Body of pancreas (tissue), 4 donors: ENCODE results near the gene SYMPK.

Experiments used
- POLR2A ChIP-seq, 3 donors: fragments of 450-650 bp; IDR thresholded peaks; one replicate each; pipeline ENCODE4 v1.6.1; 2016; ENCODE audit warnings: antibody characterized with exemption in 3 of 3, mild to moderate bottlenecking in 2 of 3
- TF ChIP-seq, protein P1 (sequence below), 7 experiments: fragments of 450-650 bp in 4 of 7; fragments of 200-600 bp in 3 of 7; sonication (generic) in 3 of 7; IDR thresholded peaks; one replicate each; pipeline ENCODE4 v1.5.1; 2016 to 2019; ENCODE audit warnings: antibody characterized with exemption in 7 of 7

DNA sequence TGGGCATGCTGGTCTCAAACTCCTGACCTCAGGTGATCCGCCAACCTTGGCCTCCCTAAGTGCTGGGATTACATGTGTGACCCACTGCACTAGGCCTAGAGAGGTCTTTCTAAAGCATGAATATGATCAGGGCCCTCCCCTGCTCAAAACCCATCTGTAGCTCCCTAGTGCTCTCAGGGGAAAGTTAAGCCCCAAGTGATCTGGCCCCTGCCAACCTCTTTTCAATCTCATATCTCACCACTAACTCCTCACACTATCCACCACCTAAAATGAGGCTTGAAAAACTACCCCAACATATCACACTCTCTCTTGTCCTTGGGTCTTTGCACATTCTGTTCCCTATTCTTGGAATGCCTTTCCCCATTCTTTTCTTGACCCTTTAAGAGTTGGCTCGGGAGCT is 68.3 kb downstream of the SYMPK start:
- TF ChIP-seq, protein P1, sequence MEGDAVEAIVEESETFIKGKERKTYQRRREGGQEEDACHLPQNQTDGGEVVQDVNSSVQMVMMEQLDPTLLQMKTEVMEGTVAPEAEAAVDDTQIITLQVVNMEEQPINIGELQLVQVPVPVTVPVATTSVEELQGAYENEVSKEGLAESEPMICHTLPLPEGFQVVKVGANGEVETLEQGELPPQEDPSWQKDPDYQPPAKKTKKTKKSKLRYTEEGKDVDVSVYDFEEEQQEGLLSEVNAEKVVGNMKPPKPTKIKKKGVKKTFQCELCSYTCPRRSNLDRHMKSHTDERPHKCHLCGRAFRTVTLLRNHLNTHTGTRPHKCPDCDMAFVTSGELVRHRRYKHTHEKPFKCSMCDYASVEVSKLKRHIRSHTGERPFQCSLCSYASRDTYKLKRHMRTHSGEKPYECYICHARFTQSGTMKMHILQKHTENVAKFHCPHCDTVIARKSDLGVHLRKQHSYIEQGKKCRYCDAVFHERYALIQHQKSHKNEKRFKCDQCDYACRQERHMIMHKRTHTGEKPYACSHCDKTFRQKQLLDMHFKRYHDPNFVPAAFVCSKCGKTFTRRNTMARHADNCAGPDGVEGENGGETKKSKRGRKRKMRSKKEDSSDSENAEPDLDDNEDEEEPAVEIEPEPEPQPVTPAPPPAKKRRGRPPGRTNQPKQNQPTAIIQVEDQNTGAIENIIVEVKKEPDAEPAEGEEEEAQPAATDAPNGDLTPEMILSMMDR (IDR thresholded peaks at IDR 0.05) = no peak
- no peak for TF ChIP-seq POLR2A (IDR thresholded peaks at IDR 0.05)
